Endodermal cell (in vitro differentiated cells): ENCODE measurements around the gene ELAVL4. TPM values are rescaled to one million over a fixed set of nuclear protein-coding genes. Genes with fewer than 3 reads are reported as not detected.

ENCODE experiments used
- DNase-seq: peaks from one replicate; pipeline ENCODE4 v3.0.0-alpha.2; 2017
- H3K27ac ChIP-seq: 2 replicates; pipeline ENCODE4 v1.5.1; 2013; ENCODE audit warnings: mild to moderate bottlenecking, low read depth, low read length, moderate library complexity
- H3K27me3 ChIP-seq: 2 replicates; pipeline ENCODE4 v1.6.1; 2013; ENCODE audit warnings: mild to moderate bottlenecking, low read length, moderate library complexity; ENCODE audit not compliant: insufficient read depth, control insufficient read depth, poor library complexity, severe bottlenecking
- H3K36me3 ChIP-seq: 2 replicates; pipeline ENCODE4 v1.7.0; 2013; ENCODE audit warnings: mild to moderate bottlenecking, low read length, moderate library complexity; ENCODE audit not compliant: control insufficient read depth, insufficient read depth
- H3K4me1 ChIP-seq: one replicate; pipeline ENCODE4 v1.7.0; 2013; ENCODE audit warnings: low read length; ENCODE audit not compliant: control insufficient read depth, insufficient read depth
- H3K4me3 ChIP-seq: 2 replicates; pipeline ENCODE4 v1.5.1; 2013; ENCODE audit warnings: mild to moderate bottlenecking, low read length, moderate library complexity
- H3K9ac ChIP-seq: 2 replicates; pipeline ENCODE4 v1.6.1; 2013; ENCODE audit warnings: mild to moderate bottlenecking, low read length, moderate library complexity; ENCODE audit not compliant: poor library complexity, severe bottlenecking; ENCODE audit errors: extremely low read depth
- H3K9me3 ChIP-seq: 2 replicates; pipeline ENCODE4 v1.6.1; 2013; ENCODE audit warnings: mild to moderate bottlenecking, low read length, moderate library complexity; ENCODE audit not compliant: control insufficient read depth
- H3K27ac Mint-ChIP-seq: 2 replicates; pipeline ENCODE4 v1.8.0; 2020; ENCODE audit warnings: mixed read lengths
- H3K27me3 Mint-ChIP-seq: 2 replicates; pipeline ENCODE4 v1.8.0; 2021; ENCODE audit warnings: mild to moderate bottlenecking, mixed read lengths; ENCODE audit not compliant: insufficient read depth
- H3K36me3 Mint-ChIP-seq: 2 replicates; pipeline ENCODE4 v1.8.0; 2020; ENCODE audit warnings: low read depth, mixed read lengths
- H3K4me1 Mint-ChIP-seq: 2 replicates; pipeline ENCODE4 v1.8.0; 2020; ENCODE audit warnings: mixed read lengths
- H3K4me3 Mint-ChIP-seq: 2 replicates; pipeline ENCODE4 v1.8.0; 2020; ENCODE audit warnings: mild to moderate bottlenecking, moderate library complexity, mixed read lengths
- H3K9me3 Mint-ChIP-seq: 2 replicates; pipeline ENCODE4 v1.8.0; 2020; ENCODE audit warnings: mild to moderate bottlenecking, mixed read lengths
- CTCF ChIP-seq: fragments of 200-600 bp; sonication (generic); conservative IDR thresholded peaks from 2 replicates; pipeline ENCODE4 v1.5.0; 2021; ENCODE audit warnings: antibody characterized with exemption, mild to moderate bottlenecking
- WGBS, 2 experiments: methylation state at CpG; one replicate each; pipeline versions ENCODE4 v1.1.5 to v1.1.7; 2013; ENCODE audit warnings: missing lambda C conversion rate in 2 of 2, mixed read lengths in 1 of 2; ENCODE audit not compliant: insufficient coverage in 1 of 2, insufficient read length in 1 of 2; 5-methylcytosine and 5-hydroxymethylcytosine counted together
- total RNA-seq, 2 donors: library from RNA; stranded (reverse); fragmentation: NEBNext Ultra II Directional in 1 of 2; extraction: Animal tissue kit (Norgen Biotek cat#: 25700) in 1 of 2; gene quantifications; 2 replicates in 1 of 2; 3 replicates in 1 of 2; pipeline ENCODE4 v1.2.1, GENCODE V29; 2021

ELAVL4 gene
- total RNA-seq, 2 donors from 2014 or later, result 4.0 to 10.3 TPM

- no peak overlapping the region for H3K4me3 Mint-ChIP-seq
- H3K27ac Mint-ChIP-seq, result no peak overlapping the region
- H3K9me3 Mint-ChIP-seq, result no peaks in the 10 kb centered on the region
- WGBS, 2 experiments, result 86% methylated on average over 3 of the region's 3 CpGs; no CpG with 5 or more reads in 1 of the 2 experiments
- peaks cover 2% of the 10 kb centered on the region for H3K27me3 Mint-ChIP-seq
- no peaks in the 10 kb centered on the region for H3K36me3 ChIP-seq
- peaks cover 13% of the 10 kb centered on the region for H3K9me3 ChIP-seq
- no peak overlapping the region for H3K9ac ChIP-seq
- H3K36me3 Mint-ChIP-seq, result no peaks in the 10 kb centered on the region
- no peaks in the 10 kb centered on the region for H3K4me1 ChIP-seq
- peaks cover 70% of the 10 kb centered on the region for H3K4me1 Mint-ChIP-seq
- DNase-seq, result no peak
- no peaks in the 10 kb centered on the region for H3K27me3 ChIP-seq
- no peak overlapping the region for H3K4me3 ChIP-seq
- no peak overlapping the region for H3K27ac ChIP-seq
- no peak for TF ChIP-seq CTCF
Observed at GRCh38 chr1:50112193-50112592, 3.5 kb downstream of the ELAVL4 start.

GRCh38 chr1:50123071-50123470, 14.4 kb downstream of the ELAVL4 start:
- Mint-ChIP-seq H3K27me3 (peaks cover 5% of the 10 kb centered on the region), H3K4me1 (peaks cover 40% of the 10 kb centered on the region), H3K9me3 (no peaks in the 10 kb centered on the region), H3K27ac (no peak overlapping the region), H3K4me3 (no peak overlapping the region), H3K36me3 (no peaks in the 10 kb centered on the region)
- Histone ChIP-seq H3K36me3 (no peaks in the 10 kb centered on the region), H3K27ac (no peak overlapping the region), H3K27me3 (peaks cover 8% of the 10 kb centered on the region), H3K9me3 (peaks cover 29% of the 10 kb centered on the region), H3K9ac (no peak overlapping the region), H3K4me3 (no peak overlapping the region), H3K4me1 (no peaks in the 10 kb centered on the region)
- TF ChIP-seq CTCF, result no peak
- DNase-seq, result no peak

DNA sequence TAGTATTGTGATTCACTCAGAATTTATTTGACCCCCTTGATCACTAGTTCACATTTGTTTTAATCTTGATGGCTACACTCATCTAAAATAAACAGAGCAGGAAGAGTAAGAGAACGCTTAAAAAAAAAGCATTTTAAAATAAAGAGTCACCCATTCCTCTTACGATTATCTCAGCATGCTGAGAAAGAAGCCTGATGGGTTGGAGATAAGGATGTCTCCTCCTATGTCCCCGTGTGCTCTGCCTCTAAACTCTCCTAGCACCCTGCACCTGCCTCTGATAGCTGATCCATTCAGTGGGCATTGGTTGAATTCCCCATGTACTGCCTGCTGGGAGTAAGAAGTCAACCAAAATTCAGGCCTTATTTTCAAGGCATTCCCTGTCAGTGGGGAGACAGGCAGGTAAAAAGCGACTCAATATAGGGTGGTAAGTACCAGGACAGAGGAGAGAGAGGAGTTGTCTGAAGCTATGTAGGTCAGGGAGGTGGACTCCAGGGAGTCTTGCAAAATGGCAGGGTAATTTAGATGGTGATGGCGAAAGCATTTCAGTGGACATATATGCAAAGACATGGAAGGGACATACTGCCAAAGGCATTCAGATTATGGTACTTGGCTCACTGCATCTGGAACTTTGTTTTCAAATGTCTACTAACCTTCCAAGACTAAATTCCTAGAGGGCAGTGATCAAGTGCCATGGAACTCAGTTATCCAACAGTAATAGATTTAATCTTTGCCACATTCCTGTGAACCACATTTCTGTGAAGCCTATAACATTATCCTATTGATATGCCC, 18.4 kb downstream of the ELAVL4 start:
- peaks cover 25% of the 10 kb centered on the region for H3K9me3 ChIP-seq
- no peaks in the 10 kb centered on the region for H3K4me1 ChIP-seq
- Mint-ChIP-seq H3K36me3 (no peaks in the 10 kb centered on the region), H3K4me3 (no peak overlapping the region), H3K27me3 (peaks cover 1% of the 10 kb centered on the region), H3K27ac (peak overlapping the region; percentile 24), H3K9me3 (no peaks in the 10 kb centered on the region), H3K4me1 (peaks cover 51% of the 10 kb centered on the region)
- peaks cover under 1% of the 10 kb centered on the region for H3K27me3 ChIP-seq
- WGBS, 2 experiments, result 61 to 74% methylated on average over 4 to 5 of the region's 5 CpGs
- H3K27ac ChIP-seq, result no peak overlapping the region
- no peak overlapping the region for H3K9ac ChIP-seq
- no peak for TF ChIP-seq CTCF
- peak; percentile 47 for DNase-seq
- H3K4me3 ChIP-seq, result no peak overlapping the region
- no peaks in the 10 kb centered on the region for H3K36me3 ChIP-seq
